Measurements from ENCODE around the gene RARB. TPM values are rescaled to one million over a fixed set of nuclear protein-coding genes. Genes with fewer than 3 reads are reported as not detected.

The RARB gene
- total and polyA plus RNA-seq, 11 donors = 4.3 to 21.0 (median 16.3) TPM

- Histone ChIP-seq H3K27ac (peak overlapping the region in 1 of 12 donors; percentile 76), H3K27me3 (no peaks in the 10 kb centered on the region), H3K9me3 (no peaks in the 10 kb centered on the region), H3K36me3 (no peaks in the 10 kb centered on the region), H3K4me1 (peaks cover 0 to 80% (median 35%) of the 10 kb centered on the region in 12 donors), H3K4me3 (no peak overlapping the region)
- 88 to 95% (median 90%) methylated on average over 2 of the region's 2 CpGs for WGBS, 4 donors
- ATAC-seq (no peak), DNase-seq (no peak)
- no peak for TF ChIP-seq CTCF (IDR thresholded peaks at IDR 0.05)
- no peak for TF ChIP-seq POLR2A (IDR thresholded peaks at IDR 0.05)
- intact Hi-C loops (cut with DNase I) = no loop called here
These were observed 82.7 kb downstream of the RARB start for GRCh38 chr3:25510797-25511196.

GRCh38 chr3:25511972-25512721 is 84.1 kb downstream of the RARB start:
- Histone ChIP-seq H3K9me3 (no peaks in the 10 kb centered on the region), H3K36me3 (no peaks in the 10 kb centered on the region), H3K27ac (peak overlapping the region in 7 of 12 donors; percentile 19 to 87 (median 73)), H3K4me1 (peaks cover 0 to 90% (median 36%) of the 10 kb centered on the region in 12 donors), H3K27me3 (no peaks in the 10 kb centered on the region), H3K4me3 (no peak overlapping the region)
- no peak for DNase-seq
- WGBS, 4 donors = 69 to 79% (median 76%) methylated on average over 10 of the region's 10 CpGs
- TF ChIP-seq CTCF (IDR thresholded peaks at IDR 0.05) (no peak), POLR2A (IDR thresholded peaks at IDR 0.05) (no peak)
- intact Hi-C loops (cut with DNase I) = no loop called here
- ATAC-seq = no peak

GRCh38 chr3:25513642-25514266 is 85.7 kb downstream of the RARB start:
- intact Hi-C loops (cut with DNase I) = no loop called here
- Histone ChIP-seq H3K27ac (peak overlapping the region; percentile 6 to 87 (median 66)), H3K4me1 (peaks cover 0 to 74% (median 24%) of the 10 kb centered on the region in 12 donors), H3K4me3 (peak overlapping the region in 3 of 12 donors; percentile 7 to 23 (median 20)), H3K9me3 (no peaks in the 10 kb centered on the region), H3K27me3 (no peaks in the 10 kb centered on the region), H3K36me3 (no peaks in the 10 kb centered on the region)
- peak in 1 of 5 donors; percentile 22 for DNase-seq
- 22 to 29% (median 25%) methylated on average over 3 of the region's 3 CpGs for WGBS, 4 donors
- TF ChIP-seq POLR2A (IDR thresholded peaks at IDR 0.05) (no peak), CTCF (IDR thresholded peaks at IDR 0.05) (no peak)
- ATAC-seq = peak; percentile 40 to 79 (median 74)

GRCh38 chr3:25515171-25515570 is 87.1 kb downstream of the RARB start:
- TF ChIP-seq CTCF (IDR thresholded peaks at IDR 0.05) (no peak), POLR2A (IDR thresholded peaks at IDR 0.05) (no peak)
- intact Hi-C loops (cut with DNase I) = loop anchor here in 1 of 10 donors (5.0 kb wide), 1 partner anchor 77 kb away; no protein-coding TSS in a partner anchor
- no peaks in the 10 kb centered on the region for H3K27me3 ChIP-seq
- peak overlapping the region in 9 of 12 donors; percentile 5 to 87 (median 73) for H3K27ac ChIP-seq
- no peak overlapping the region for H3K4me3 ChIP-seq
- peaks cover 0 to 65% (median 13%) of the 10 kb centered on the region in 12 donors for H3K4me1 ChIP-seq
- no peaks in the 10 kb centered on the region for H3K36me3 ChIP-seq
- H3K9me3 ChIP-seq = no peaks in the 10 kb centered on the region
- ATAC-seq (no peak), DNase-seq (no peak)
